ENCODE measurements around the gene MITF.

Gene MITF

DNA sequence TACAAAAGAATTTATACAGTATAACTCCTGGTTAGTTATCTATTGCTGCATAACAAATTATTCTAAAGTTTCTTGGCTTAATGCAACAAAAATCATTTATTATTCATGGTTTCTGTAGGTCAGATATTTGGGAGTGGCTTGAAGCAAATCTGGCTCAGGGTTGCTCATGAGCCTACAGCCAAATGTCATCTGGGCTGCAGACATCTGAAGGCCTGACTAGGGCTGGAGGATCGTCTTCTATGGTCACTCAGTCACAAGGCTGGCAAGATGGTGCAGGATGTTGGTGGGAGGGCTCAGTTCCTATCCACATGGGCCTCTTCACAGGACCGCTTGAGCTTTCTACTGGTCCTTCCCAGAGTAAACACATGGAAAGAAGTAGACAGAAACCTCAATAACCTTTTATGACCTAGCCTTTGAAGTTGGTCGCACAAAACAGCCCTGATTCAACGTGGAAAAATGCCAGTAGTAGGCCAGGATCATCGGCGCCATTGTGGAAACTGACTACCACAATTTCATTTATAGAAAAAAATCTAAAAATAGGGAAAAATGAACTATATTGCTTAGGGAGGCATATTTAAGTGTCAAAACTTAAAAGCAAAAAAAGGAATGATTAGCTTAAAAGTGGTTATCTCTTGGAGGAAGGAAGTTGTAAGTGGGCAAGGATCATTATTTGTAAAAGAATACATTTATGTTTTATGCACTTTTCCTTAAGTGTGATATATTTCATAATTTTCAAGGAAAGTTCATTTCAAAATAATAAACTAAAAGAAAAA is 9.9 kb upstream of the MITF start:
- no peak for FAIRE-seq

DNA sequence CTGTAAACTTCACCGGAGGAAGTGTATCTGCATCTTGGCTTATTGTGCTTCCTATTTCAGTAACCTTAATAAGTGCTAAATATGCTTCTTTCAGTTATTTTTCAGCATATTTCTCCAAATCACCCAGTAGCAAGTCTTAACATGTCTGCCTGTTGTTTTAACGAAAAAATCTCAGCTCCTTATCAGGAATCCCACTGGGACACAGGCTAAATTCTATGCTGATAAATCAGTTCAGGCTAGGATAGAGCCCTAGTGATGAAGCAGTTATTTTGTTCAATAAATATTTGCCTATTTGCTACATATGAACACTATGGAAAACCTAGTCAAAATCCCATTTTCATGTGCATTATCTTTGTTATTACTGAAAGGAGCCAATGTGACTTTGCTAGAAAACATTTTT is 8.2 kb upstream of the MITF start:
- no peak for FAIRE-seq

DNA sequence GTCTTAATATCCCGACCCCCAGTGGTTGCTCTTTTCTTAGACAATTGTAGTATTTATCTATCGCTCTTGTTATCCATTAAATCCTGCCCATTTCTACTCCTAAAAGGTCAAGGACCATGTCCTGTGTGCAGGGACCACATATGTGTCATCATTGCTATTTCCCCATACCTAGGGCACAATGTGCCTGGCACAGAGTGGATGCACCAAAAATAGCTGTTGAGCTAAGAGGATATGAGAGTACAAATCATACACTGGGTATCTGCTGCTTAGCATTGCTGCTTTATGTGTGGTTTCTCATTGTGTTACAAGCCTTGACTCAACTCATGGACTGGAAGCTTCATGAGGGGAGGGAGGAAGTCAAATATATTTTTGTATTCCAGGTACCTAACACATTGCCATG is 3.4 kb upstream of the MITF start:
- FAIRE-seq: no peak

DNA sequence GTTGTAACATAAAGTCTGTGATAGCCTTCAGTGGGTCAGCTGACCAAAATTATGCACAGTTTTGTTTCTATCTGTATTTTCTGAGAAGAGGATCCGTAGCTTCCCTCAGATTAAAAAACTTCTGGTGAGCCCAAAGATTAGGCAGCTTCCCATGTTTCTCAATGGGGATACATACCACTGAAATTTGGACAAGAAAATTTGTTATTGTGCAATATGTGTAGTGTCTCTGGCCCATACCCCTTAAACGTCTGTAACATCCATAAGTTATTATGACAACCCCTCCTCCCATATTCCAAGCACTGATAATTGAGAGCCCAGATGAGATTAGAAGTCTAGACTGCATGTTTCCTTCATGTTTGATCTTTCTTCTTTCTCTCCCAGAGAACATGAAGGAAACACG is 1.9 kb upstream of the MITF start:
- no peak for FAIRE-seq

DNA sequence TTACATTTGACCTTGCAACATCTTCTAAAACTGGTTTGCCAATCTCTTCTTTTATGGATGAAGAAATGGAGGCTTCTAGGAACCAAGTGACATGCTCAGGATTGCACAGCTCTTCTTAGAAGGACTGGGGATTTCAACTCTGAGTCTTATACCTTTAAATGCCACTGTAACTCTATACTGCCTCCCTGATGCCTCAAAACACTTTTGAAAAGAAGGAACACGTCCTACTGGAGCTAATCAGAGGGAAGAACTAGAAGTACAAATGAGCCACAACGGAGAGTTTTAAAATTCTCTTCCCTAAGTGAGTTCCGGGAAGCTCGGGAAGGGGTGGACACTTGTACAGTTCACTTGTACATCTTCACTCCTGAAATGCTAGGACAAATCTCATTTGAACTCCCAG is 949 bp upstream of the MITF start:
- no peak for FAIRE-seq

DNA sequence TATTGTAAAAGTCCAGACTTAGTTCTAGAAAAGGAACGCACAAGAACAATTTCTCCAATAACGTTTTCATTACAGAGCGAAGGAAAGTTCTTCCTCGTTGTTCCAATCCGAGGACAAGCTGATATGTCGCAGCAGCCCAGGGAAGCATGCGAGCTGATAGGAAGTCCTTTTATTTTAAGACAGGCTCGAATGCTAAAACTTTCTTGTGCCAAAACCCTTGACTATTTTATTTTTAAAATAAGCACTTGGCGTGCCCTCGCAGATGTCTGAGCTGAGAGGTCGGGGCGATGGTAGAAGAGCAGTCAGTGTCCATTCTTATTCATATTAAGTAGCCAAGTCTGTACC is 433 bp upstream of the MITF start:
- FAIRE-seq: no peak

DNA sequence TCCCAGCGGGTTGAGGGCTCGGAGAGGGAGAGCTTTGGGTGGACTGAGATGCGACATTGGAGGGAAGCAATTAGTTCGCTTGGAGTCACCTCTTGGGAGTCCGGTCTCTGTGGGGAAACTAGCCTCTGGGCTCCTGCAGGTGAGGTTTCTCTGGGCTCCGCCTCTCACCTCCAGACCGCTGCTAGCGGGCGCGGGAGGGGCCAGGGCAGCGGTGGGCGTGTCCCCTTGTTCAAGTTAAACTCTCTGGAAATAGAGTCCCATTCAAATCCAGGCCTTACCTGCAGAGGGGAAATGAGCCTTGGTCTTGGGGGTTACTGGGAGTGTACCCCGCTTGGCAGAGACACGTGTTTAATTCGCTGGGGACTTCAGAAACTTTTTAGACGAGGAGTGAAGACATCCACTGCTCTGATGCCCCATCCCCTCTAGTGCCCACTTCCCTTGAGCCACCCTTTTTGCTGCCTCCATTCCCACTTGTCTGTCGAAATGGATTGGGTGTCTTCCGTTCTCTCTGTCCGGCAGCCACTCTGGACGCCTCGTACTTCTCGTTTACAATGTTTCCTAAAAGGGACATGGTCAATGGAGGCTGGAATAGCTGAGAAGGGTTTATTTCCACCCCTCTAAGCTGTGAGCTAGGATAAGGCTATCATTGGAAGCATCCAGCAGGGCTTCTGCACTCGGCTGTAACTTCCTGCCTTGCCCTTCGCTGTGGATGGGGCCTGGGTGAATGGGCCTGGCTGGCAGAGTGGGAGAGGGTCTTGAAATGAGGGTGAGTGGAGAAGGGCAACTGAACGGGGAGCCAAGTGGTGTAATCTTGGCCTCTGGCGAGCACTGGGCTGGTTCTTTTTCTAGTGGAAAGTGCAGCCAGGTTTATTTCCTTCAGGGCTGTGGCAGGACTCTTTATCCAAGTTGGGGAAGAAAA is 1.1 kb downstream of the MITF start:
- no peak for FAIRE-seq

DNA sequence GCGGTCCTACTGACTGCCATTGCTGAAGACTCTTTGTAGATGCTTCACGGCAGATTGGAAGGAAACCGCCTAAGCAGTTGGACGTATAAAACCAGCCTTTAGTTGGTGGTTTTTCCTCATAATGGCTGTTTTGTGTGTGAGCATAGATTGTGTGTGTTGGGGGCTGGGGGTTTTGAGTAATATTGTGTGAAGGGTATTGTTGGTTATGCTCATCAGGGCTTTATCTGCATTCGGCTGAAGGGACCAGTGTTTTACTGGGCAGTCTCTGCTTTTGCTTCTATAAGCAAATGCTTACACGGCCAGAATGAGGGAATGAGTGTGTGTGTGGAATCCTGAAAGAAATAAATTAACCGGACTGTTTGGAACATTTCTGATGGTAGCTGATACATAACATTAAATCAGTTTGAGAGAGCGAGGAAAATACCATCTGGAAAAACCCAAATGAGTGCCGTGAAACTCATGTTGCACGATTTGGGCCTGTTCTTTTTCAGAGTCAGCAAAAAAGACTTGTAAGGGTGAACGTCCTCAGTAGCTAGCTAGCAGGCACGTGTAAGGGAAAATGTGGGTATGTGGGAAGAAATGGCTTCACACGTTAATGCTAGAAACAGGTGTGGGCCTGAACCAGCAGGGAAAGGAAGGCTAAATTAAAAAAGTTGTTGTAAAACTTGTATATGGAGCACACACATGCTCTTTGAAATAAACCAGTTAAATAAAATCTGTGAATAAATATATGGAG is 1.9 kb downstream of the MITF start:
- FAIRE-seq: no peak

DNA sequence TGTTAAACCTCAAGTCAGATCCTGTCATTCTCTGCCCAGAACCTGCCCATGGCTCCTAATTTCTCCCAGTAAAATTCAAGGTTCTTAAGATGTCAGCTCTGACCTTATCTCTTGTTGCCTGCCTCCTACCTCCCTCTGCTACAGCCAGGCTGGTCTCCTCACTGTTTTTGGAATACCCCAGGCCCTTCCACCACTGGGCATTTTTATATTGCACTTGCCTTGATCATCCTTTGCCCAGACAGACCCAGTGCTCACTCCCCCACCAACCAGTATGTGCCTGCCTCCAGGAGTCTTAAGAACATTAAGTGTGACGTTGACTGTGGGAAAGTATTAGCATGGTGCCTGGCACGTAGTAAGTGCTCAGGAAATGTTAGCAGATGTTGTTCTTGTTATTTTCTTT is 3.1 kb downstream of the MITF start:
- no peak for FAIRE-seq

DNA sequence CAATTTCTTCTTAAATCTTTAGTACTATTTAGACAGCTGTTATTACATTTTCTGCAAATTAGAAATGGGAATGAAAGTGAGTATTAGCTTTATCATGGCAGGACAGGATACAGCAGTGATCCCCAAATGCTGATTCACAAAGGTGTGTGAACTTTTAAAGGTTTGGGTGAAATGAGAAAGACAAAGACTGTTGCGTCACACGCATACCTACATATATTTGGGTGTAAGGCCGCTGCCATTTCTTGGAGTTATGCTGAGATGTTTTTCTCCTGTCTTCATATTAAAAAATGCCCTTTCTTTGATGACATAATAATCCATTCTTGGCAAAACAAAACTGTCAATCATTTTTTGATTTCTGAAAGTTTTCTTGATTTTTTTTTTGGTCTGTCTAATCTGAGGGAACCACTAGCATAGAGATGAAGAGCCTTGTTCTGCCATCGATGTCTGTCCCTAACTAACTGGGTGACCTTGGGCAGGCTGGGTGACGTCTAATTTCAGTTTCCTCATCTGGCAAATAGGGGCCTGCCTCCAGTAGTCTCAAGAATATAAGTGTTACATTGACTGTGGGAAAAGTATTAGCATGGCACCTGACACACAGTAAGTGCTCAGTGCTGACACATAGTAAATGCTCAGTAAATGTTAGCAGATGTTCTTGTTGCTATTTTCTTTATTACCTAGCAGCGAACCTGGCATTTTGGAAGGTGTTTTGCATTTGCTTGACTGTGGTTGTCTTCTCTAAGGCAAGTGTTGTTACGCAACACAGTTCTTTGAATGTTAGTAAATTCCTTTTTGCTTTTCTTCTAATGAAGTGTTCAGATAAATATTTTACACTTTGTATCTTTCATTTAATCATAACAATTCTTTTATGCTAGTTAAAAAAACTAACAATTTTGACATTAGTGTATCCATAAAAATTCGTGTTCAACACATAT is 5.0 kb downstream of the MITF start:
- FAIRE-seq: no peak

DNA sequence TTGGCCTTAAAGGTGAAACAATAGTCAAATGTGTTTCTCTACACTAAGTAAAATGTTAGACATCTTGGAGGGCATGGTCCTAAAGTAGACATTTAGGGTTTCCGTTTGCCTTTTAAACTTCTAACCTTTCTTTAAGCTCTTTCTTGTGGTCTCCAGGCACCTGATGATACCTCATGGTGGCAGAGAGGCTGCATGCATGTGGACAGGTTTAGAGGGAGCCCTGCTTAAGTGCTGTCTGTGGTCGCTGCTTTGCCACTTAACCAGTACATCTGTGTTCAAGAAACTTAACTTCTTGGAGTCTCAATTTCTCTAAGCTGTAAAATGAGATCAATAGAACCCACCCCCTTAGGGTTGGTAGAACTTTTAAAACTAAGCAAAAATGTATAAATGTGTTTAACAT is 6.2 kb downstream of the MITF start:
- no peak for FAIRE-seq

DNA sequence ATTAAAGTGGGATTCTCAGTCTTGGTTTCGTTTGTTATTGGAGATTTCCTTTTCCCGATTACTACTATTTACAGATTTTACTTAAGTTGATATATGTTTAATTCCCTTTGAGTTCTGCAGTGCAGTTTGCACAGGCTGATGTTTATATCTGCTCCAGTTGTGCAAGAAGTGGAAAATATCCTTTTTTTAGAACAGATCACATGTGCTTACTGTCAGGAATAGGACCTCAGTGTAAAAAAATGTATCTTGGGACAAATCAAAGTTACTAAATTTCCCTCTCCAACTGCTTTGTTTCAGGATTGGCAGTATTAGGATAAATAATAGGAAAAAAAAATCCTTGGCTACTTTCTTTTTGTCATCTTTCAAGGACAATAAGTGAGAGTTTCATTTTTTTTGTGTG is 6.9 kb downstream of the MITF start:
- no peak for FAIRE-seq

DNA sequence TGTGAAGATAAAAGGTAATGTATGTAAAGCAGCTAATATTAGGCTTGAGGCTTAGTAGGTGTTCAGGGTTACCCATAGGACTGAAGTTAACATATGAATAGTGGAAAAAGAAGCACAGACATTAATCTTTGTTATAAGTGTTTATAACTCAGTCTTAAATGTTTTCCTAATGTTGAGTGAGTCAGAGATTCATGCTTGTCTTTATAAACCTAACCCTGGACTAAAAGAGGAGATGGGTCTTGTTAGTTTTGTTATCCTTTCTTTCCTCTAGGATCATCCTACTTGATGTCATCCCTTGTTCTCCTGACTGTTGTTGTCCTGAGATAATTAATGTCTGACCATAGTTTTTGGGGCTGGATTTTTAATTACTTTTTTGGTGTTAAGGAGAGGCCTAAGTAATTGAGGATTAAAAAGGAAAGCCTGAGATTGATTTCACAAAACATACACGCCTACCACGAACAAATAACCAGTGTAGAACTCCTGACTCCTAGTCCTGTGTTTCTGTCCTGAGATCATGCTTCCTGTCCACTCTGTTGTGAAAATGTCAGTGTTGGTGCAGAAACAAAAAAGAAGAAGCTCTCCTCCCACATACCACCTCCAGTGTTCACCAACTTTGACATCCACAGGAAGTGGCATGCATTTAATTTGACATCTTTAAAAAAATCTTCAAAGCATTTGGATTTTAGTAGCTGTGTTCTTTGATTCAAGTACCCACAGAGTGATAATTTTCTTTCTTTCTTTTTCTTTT is 8.4 kb downstream of the MITF start:
- FAIRE-seq: no peak

DNA sequence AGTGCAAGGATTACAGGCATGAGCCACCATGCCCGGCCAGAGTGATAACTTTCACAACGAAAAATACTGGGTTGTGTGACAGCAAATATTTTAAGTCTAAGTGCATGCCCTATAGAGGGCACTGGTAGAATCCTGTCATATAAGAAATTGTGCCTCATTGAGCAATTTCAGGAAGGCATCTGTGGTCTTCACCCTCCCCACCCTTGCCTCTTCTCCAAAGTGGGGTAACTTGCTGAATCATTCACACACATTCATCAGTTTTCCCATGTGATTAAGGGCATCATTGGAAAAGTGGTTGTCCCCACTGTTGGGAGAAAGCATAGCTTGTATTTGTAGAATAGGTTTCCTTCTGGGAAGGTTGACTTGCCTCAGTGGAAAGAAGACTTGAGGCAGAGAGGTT is 9.2 kb downstream of the MITF start:
- no peak for FAIRE-seq

DNA sequence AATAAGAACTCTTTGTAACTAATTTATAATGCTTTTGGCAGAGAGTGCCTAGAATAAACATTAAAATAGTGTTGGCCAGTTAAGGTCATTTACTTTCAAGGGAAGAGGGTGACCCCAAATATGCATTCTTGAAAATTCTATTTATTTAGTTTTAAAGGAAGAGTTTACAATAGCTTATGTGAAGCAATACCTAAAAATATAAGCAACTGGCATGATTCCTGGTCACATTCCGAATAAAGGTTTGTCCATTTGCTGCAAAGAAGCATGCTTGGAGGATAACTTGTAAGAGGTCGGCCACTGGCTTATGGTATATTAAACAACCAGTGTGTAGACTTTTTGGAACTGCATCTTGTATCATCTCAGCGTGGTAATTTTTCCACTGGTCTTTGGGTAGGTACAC is 10.2 kb downstream of the MITF start:
- FAIRE-seq: no peak

DNA sequence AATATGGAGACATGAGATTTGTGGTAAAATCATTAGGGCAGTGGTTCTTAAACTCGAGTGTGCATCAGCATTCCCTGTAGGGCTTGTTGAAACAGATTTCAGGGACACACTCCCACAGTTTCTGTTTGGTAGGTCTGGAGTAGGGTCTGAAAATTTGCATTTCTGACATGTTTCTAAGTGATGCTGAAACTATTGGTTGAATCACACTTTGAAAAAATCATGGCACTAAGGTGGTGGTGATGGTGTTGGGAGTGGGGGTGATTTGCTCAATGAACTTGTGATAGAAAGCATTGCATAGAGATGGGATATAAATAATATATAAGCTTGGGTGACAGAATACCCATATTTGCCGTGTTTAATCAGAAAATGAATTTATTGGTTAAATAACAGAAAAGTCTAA is 11.3 kb downstream of the MITF start:
- FAIRE-seq: no peak

DNA sequence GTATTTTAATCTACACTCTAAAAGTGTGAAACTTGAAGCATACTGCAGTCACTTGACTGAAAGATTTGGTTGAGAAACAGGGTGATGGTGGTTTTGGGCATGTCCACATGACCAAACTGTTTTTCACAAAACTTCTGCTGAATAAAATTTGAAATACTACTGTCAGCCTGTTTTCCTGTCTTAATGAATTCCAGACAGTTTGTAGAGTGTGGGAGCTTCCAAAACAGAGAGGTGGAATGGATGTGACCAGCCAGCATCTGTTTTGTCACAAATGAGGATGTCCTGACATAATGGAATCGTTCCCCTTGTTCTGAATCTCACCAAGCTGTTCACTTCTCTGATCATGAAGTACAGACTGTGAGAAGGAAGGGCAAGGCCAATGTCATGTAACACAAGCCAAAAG is 11.8 kb downstream of the MITF start:
- FAIRE-seq: no peak

DNA sequence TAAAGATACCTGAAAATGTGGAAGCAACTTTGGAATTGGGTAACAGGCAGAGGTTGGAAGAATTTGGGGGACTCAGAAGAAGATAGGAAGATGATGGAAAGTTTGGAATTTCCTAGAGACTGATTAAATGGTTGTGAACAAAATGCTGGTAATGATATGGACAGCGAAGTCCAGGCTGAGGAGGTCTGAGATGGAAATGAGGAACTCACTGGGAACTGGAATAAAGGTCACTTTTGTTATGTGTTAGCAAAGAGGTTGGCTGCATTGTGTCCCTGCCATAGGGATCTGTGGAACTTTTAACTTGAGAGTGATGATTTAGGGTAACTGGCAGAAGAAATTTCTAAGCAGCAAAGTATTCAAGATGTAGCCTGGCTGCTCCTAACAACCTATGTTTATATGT is 13.0 kb downstream of the MITF start:
- FAIRE-seq: no peak

DNA sequence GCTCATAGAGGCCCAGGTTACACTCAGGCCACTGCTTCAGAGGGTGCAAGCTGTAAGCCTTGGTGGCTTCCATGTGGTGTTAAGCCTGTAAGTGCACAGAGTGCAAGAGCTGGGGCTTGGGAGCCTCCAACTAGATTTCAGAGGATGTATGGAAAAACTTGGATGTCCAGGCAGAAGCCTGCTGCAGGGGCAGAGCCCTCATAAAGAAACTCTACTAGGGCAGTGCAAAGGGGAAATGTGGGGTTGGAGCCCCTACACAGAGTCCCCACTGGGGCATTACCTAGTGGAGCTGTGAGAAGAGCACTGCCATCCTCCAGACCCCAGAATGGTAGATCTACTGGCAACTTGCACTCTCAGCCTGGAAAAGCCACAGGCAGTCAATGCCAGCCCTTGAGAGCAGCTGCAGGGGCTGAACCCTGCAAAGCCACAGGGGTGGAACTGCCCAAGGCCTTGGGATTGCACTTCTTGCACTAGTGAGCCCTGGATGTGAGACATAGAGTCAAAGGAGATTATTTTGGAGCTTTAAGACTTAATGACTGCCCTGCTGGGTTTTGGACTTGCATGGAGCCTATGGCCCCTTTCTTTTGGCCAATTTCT is 14.0 kb downstream of the MITF start:
- no peak for FAIRE-seq

DNA sequence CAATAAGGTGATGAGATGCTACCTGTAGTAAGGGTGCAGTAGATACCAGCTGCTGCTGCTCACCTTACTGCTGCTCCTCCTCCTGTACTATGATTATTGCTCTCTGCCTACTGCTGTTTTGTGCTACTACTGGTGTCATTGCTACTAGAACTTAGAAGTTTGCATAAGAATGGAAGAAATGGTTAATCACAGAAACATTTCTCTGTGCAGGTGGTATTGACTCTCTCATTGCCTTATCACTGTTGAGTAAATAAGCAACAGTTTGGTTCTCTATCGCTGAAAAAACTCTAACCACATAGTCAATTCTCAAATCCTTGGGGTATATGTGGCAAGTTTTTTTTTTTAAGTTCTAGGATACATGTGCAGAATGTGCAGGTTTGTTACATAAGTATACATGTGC is 16.5 kb downstream of the MITF start:
- FAIRE-seq: no peak

All from TTC549 (cell line).